Measurements from ENCODE around the gene ZFP36L2.

The ZFP36L2 gene

DNA sequence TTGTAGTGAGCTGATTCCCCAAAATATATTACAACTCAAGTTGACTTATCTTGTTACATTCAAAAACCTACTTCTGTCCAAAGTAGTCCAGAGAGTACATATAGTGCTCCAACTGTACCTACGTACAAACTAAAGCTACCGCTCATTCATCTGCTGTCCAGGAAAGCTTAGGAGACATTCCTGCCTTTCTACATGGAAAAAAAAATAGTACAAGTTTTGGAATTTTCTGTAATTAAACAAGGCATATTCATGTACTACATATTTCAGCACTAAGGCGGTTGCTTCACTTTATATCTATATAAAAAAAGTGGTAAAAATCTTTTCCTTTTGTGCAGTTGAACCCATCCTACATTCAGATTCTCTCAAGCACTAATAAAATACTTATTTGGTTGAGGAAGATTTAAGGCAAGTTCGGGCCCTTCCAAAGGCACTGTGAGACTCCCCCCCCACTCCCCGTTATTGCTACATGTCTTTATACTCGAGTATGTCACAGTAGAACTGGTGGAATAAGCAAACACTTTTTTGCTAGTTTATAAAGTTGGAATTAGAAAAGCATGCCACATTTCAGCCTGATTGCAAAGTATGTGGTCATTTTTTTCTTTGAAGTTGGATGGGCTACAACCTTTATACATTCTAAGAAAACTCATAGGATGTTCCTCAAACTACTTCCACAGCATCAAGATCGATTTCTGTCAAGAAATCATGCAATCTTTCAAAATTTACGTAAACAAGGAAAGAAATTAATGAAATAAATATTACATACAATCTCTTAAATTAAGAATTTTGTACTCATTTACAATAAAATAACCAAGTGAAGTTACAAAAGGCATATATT, 3.7 kb downstream of the ZFP36L2 start:
- no peak for DNase-seq

DNA sequence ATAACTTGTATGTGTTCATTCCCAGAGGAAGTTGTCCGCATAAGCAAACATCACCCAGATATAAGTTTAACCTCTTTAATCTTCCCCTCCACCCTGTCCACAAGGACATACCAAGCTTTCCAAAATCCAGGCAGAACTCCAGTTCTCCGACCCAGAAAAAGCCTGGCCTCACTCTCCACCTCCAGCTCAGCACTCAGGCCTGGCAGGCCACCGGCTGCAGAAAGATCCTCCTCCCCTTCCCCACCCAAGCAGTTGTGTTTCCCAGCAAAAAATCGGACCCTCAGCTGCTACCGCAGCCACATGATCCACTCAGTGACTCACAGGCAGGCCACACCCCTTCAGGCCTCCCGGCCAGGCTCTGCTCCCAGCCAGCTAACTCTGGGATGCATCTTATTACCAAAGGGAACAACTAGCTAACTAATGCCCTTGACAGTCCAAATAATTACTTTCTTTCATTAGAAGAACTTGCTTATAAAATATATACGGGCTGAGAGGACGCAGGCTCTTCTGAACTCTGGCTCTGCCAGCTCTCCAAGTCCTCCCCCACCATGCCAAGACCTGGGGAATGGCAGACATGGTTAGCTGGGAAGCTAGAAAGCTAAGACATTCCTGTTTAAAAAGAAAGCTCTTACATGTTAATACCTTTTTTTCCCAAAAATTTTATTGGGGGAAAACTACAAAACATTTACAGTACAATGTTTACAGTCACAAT, 4.5 kb downstream of the ZFP36L2 start:
- DNase-seq: peak in 1 of 2 experiments; percentile 55

DNA sequence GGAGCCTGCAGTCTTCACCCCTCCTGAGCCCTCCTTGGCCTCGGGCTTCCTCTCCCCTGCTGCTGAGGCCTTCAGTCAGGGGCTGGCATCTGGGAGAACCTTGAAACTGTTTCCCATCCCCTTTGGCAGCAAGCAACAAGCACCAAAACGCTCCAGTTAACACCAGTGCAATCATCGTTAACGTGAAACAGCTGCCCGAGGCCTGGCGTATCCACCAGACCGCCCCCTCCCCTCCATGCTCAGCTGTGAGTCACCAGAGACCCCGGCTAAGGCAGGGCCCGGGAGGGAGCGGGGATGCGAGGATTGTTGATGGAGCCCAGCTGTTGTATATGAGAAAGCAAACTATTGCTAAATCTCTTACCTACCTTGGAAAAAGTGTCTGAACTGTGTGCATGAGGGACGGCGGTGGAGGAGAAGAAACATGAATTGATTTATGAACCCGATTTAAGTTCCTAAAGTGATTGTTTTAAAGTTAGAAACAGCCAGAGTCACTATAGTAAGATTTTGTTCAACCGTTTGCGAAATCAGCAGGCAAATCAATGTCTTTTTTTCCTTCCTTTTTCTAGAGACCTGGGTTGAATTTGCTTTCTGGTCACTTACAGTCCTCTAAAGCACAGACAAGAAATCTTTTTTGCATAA, 5.2 kb downstream of the ZFP36L2 start:
- no peak for DNase-seq

DNA sequence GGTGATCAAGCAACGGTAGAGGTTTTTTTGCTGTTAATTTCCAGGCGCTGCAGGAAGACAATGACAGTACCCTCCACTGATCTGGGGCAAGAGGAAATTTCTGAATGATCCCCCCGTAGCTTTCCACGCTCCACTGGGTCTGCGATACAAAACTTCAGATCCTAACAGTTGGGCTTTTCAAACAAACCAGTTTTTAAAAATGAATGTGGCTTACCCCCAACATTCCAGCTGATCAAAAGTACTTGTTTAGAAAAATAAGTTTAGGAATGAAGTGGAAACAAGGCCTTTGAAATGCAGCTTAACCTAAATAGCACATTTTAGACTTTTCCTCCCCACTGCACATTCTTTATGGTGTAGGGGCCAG, 5.7 kb downstream of the ZFP36L2 start:
- no peak for DNase-seq

DNA sequence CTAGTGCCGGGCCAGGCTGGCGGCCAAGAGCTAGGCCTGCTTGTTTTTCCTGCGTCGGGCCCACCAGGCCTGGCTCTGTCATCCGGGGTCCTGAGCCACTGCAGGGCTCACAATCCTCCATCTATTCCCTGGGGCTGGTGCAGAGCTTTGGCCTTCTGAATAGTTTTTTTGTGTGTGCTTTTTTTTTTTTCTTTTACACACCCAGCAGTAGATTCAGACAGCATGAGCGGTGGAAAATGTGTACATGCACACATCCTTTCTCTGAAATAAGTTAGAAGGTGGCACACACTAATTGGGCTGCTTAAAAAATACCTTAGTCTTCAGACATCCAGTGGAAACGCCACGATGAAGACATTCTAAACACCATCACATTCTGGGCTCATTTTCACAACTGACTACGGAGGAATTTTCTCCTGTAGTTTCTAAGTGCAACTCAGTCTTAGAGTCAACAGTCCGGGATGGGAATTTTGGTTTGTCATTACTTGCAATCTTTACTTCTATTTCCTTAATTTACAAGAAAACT, 6.1 kb downstream of the ZFP36L2 start:
- no peak for DNase-seq

DNA sequence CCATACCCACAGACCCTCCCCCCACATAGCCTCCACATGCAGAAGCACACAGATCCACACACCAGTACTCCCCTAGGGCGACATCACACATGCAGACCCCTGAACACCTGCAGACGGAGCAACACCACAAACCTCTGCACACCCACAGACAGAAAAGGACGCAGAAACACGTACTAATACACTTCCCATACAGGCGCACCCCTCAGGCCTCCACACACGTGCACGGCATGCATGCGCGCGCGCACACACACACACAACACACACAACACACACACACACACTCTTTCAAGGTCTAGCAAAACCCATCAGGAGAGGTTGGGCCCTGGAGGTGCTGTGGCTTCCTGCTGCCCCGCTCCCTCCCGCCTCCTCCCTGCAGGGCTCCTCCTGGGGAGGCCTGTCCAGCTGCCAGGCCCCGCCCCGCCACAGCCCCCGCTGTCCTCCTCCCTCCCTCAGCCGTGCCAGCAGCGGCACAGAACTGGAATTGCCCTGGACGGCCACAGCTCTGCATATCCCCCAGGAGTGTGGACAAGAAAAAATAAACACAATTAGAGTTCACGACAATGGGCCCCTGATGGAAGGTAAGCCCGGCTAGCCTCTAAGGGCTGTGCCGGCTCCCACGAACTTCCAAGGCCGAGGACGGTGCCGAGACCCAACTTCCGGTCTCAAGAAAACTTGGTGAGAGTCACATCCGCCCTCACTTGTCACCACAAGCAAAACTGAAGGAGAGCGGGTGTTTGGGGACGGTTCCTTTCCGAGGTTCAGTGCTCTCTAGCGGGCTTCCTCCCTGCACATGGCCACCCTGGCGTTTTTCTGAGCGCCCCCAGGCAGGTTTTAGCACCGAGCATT, 6.8 kb downstream of the ZFP36L2 start:
- peak; percentile 69 to 84 for DNase-seq

DNA sequence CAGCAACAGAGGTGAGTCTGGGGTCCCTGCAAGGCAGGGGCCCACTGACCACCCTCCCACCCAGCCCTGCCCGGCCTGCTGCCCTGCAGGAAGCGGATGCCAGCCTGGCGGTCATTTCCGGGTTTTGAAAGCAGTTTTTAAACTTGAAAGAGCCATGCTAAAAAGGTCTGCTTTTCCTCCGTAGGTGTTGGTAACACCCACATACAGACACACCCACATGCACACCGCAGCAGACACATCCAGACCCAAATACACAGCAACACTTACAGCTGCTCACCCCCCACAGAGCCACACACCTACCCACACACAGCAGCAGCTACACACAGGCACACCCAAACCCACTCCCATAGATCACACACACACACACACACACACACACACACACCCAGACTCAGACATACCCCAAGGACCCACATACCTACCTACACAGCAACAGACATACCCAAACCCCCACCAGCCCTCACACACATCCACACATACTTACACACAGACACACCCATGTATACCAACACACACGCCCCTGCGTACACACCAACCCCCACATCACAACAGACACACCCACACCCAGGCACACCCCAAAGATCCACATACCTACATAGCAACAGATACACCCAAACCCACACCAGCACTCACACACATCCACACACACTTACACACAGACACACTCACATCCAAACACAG, 7.6 kb downstream of the ZFP36L2 start:
- DNase-seq: no peak

DNA sequence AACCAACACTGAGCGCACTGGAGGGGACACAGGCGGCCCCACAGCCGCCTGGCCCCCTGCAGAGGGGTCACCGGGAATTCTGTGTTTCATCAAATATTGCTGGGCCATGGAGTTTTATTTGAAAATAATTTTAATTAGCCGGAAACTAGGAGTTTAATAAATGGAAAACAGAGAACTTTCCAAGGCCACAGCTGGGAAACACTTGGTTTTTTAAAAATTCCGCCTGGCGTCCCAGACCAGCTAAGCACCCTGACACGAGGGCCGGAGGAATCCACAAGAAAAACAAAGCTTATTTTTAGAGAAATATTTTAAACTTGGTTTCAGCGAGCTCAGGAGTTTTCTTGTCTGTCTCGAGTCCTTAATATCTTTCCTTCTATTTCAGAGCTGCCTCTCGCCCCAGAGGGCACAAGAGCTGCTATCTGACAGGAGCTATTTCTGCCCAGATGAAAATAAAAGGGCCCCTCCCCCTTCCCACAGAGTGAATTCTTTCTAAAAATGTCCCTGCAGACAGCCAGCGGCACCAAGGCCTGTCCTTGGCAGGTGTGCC, 8.2 kb downstream of the ZFP36L2 start:
- DNase-seq: no peak

DNA sequence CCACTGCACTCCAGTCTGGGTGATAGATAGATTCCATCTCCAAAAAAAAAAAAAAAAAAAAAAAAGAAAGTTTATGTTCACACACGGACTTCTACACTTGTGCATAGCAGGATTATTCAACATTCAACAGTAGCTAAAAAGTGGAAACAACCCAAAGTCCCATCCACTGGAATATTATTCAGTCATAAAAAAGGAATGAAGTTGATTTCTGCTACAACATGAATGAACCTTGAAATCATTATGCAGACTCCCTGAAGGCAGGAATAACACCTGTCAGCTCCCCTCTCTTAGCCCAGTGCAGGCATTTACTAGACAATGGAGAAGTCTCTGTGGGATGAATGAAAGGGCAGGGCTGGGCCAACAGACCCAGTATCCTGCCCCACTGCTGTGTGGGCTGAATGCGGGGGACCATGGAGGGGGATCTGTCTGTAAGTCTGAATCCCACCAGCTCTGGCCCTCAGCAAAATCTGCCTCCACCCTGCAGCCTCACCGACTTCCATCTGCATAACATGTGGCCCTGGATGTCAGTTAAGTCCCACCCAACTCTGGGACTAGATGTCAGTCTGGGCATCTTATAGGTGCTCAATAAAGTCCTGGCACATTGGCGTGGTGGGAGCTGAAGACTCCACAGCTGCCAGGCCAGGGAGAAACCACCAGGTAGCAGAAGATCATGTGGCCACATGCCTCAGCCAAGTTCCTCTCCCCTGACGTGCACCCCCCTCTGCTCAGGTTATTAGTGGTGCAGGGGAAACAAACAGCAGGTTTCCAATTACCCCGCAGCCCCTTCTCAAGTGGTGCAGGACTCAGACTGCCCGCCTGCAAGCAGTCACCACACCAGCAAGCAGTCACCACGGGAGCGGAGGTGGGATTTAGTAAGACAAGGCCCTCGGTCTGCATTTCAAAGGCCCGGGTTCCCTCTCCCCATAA, 8.9 kb downstream of the ZFP36L2 start:
- DNase-seq: no peak

DNA sequence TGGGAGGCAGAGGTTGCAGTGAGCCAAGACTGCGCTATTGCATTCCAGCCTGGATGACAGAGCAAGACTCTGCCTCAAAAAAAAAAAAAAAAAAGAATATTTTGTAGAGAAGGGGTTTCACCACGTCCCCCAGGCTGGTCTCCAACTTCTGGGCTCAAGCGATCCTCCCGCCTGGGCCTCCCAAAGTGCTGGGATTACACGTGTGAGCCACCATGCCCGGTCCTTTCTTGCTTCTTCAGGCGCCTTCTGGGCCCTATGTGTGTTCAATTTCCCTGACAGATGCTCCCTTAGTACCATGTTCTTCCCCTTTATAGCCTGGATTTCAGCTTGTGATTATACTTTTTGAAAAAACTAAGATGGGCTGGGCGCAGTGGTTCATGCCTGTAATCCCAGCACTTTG, 9.8 kb downstream of the ZFP36L2 start:
- DNase-seq: no peak

DNA sequence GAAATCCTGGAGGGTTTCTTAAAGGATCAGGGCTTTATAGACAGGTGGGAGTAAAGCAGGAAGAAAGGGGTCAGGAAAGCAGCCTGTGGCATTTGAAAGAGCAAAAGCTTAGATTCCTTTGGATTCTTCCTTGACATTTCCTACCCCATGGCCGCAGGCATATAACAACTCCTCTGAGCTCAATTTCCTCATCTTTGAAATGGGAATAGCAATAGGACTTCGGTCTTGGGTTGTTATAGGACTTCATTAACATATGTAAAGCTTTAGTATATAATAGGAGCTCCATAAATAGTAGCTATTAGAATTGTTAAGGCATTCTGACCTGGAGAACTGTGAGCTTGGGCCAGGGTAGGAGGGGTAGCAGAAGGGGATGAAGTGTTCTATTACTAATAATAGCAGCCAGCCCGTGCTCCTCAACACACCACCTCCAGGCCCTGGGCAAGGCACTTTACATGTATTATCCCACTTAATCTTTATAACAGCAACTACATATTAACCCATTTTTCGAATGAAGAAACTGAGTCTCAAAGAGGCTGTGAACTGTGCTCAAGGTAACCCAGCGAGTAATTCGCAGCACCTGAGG, 10.6 kb downstream of the ZFP36L2 start:
- no peak for DNase-seq

DNA sequence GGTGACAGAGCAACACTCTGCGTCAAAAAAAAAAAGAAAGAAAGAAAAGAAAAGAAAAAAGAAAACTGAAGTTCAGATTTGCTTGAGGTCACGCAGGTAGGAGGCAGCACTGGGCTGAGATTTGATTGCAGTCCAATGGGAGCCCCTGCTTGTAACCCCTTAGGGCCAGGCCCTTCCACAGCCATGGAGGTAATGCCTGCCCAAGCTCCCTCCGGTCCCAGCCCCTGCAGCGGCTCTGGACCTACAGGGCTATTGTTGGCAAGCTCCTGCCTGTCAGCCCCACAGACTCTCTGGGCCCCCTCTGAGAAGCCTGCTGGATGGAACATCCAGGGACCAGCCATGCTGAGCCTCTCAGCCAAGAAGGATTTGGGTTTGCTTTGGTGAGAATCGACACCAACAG, 12.2 kb downstream of the ZFP36L2 start:
- DNase-seq: no peak

DNA sequence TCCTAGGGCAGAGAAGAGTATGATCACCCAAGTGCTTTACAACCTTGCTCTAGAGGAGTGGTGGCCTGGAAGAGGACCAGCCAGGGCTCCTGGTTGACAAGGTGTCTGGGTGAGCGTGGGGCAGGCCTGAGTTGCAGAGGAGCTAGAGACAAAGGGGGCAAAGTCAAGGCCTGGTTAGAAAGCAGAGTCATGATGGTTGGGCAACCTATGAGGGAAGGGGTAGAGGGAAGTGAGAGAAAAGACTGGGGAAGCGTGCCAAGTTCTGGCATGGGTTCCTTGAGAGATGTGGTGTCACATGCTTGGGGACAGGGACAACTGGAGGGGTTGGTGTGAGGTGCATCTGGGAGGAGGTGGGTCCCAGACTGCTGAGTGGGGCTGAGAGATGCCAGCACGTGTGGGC, 13.5 kb downstream of the ZFP36L2 start:
- no peak for DNase-seq

DNA sequence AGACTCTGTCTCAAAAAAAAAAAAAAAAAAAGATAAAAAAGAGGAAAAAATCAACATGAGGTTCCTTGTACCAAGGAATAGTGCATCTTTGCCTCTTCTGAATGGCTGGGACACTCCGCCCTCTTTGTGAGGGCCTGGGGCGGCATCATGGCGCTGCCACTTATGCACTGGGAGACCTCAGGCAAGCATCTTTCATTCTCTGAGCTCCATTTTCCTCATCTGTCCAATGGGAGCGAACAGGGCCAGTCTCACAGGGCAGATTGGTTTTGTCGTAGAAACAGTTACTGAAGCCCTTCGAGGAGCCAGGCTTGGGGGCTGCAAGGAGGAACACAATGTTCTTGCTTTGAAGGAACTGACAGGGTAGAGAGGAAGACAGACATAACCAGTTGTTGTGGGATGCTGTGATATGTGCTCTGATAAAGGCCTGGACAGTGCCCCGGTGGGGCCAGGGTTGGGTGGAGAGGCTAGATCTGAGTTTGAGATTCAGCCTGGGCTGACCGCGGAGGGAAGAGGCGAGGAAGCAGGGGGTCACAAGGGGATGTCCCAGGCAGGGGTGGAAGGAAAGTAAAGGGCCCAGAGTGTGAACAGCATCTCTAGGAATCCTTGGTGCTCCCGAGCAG, 14.1 kb downstream of the ZFP36L2 start:
- DNase-seq: no peak

DNA sequence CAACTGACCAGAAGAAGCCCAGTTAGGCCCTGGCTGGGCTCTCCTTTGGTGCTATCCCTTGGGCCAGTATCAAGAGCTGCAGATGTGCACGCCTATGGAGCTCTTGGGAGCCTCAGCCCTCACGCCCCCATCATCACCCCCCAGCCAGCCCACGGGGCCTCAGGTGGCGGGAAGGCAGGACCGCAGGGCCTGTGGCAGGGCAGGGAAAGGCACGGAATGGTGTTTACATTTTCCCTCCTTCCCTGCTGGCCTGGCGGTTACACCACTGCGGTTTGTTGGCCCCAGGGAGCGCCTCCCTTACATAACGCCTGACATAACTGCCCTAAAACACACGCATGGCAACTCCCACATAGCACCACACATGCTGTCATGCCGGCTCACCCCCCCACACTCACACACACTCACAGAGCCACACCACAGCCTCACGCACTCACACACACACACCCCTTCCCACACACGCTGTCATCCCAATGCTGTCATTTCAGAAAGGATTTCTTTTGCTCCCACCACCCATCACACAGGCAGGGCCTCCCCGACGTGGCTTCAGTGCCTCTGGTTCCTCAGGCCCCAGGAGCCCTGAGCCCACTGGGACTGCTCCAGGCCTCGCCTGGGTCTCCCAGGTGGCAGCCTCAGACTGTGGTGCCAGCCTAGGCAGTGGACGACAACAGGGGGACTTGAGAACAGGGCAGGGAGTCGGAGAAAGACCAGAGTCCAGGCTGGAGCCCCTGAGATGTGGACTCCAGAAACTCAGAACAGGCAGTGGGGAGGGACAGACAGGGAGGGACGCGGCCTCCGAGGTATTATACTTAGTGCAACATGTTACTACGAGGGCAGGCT, 15.7 kb downstream of the ZFP36L2 start:
- no peak for DNase-seq

DNA sequence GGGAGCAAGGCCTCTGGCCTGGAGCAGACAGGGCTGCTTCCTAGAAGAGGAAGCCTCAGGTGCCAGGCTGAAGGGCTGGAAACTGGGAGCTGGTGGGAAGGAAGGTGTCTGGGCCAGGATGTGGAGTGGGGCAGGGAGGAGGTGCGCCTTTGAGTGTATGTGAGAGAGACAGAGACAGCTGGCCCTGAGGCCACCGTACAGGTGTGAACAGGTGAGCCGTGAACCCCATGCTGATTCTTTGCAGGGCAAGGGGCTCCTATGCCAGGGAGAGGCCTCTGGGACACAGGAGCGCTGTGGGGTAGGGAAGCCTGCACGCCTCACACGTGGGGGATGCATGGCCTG, 16.3 kb downstream of the ZFP36L2 start:
- DNase-seq: no peak

DNA sequence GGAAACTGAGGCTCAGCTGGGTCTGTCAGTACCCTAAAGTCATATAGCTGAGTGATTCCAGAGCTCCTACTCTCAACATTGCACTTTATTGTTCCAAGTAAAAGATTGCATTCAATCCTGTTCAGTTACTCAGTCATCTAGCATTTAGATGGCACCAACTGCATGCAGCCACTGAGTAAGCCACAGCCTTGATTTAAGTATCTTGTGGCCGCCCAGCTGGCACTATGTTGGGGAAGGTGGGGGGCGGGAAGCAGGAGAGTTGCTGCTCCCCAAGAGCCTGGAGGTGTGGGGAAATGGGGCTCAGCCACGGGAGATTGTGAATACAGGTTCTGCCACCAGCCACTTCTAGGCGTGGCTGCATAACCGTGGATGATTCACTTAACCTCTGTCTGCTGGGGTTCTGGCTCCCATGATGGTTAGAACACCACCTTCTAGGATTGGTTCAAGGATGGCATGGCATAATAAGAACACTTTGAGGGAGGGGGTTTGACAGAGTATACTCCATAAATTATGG, 17.1 kb downstream of the ZFP36L2 start:
- DNase-seq: no peak

DNA sequence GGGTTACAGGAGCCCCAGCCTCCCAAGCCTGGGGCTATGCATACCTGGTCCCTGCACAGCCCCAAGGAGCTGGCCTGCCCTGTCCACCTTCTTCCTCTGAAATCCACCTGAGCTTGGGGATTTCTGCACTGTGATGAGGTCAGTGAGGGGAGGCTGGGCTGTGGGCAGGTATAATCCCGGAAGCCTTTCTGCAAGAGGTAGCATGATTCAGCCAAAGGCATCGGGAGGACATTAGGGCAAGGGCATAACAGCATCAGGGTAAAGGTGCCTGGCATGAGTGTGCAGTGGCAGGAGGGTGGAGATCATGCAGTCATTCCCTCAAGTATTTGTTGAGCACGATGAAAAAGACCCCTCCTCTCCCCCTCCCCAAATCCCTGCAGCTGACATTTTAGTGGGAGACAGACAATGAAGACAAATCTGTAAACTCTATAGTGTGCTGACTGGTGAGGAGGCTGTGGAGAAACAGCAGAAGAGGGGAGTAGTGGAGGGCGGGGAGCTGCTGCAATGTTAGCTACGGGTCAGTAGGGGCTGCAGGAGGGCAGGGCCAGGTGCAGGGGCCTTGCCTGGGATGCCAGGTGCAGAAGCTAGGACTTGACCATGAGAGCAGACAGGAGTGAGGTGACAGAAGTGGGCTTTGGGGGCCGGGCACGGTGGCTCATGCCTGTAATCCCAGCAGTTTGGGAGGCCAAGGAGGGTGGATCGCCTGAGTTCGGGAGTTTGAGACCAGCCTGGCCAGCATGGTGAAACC, 18.7 kb downstream of the ZFP36L2 start:
- DNase-seq: no peak
